Stimulated activated CD8-positive, alpha-beta memory T cell treated with anti-CD3 and anti-CD28 coated beads, Interleukin-4, amount 100 ng/mL, for 1 hour (primary cell): ENCODE data around the gene KRTAP5-2.
"Not testable (repeated sequence)": the region's sequence is repeated elsewhere in the genome, so short reads cannot be mapped to it uniquely, and the experiment has no call there.

Source experiments
- DNase-seq, 2 donors: peaks; one replicate each; pipeline ENCODE4 v3.0.0-alpha.2; 2020; ENCODE audit warnings: low read depth in 2 of 2, low spot score in 1 of 2

Gene KRTAP5-2

DNA sequence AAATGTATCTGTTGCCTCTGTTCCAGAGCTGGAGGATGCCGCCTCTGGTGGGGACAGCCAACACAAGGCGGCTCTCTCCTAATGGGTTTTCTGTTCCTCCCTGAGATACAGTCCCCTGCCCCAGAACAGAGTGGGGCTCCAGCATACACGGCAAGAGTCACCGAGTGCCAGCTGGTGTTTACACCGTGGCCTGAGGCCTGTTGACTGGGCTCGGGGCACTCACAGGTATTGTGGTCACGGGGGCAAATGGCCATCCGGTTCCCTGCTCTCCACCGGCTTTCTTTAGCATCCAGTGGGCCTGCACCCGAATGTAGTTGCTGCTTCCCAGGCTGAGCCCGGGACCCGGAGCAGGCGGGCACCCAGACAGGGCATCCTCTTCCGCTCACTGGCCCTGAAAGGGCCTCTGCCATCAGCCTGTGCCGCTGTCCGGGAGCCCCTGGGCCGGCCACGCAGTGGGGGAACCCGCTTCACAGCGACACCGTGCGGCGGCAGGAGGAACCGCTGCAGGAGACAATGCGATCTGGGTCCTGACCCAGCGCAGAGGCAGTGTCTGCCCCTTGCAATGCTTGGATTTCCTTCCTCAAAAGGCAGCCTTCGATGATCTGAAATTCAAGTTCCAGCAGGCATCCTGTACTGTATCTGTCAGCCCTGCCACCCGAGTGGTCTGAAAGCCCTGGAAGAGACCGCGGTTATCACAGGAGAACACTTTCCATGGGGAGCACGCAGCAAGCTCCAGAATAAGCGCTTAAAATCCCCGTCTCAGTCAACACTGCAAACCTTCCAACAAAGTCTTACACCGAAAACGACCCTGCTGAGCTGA lies 30.6 kb upstream of the KRTAP5-2 start:
- peak; percentile 22 to 35 for DNase-seq

DNA sequence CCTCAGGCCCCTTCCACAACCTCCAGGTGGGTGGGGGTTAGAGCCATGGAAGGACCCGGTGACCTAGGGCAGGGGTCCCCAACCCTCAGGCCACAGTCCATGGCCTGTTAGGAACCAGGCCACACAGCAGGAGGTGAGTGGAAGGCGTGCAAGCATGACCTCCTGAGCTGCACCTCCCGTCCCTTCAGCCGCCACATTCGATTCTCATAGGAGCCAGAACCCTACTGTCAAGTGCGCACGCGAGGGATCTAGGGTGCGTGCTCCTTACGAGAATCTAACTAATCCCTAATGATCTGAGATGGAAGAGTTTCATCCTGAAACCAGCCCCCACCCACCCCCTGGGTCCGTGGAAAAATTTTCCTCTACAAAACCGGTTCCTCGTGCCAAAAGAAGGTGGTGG lies 27.4 kb upstream of the KRTAP5-2 start:
- no peak for DNase-seq

DNA sequence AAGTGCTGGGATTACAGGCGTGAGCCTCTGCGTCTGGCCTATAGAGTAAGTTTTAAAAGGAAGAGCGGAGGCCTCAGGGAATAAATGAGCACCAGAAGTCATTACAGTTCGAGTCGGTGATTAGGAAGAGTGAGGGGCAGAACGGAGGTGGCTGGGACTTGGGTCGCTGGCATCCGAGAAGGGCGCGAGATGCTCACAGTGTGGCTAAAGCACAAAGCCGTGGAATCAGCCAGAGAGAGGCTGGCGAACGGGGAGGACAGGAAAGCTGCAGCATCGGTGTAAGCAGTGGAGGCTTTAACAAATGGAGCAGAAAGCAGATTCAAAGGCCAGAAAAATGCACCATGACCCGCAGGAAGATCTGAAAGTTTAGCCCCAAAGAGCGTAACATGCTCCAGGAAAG lies 26.5 kb upstream of the KRTAP5-2 start:
- no peak for DNase-seq

DNA sequence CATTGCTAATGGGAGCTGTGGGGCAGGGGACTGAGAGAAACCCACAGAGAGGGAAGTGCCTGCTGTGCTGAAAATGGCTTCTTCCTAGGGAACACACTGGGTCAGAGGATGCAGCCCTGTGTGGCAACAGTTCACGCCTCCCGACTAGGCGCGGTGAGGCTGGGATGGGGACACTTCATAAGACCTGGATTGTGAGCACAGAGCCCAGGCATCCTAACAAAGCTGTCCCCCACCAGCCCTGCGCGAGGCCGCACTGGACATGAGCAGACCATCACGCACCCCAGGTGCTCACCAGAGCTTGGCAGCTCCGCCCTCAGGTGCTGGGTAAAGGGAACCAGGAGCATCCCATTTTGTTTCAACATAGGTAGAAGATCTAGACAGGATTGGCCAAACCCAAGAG lies 25.6 kb upstream of the KRTAP5-2 start:
- DNase-seq = no peak

DNA sequence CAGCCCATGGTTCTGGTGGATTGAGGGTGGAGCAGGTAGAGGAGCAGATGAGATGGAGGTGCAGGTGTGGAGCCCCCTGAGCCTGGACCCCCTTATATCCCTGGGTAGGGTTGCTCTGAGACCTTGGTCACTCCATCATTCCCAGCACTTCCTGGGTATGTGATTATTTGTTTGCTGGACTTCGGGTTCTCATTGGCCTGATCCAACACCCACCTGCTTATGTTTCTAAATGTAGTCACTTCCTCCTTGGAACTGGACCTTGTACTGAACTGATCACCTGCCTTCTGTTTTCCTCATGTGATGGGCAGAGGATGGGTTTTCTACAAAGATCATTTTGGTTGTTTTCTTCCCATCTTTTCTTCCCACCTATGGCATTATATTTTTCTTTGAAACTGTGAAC lies 24.0 kb upstream of the KRTAP5-2 start, which contains the start of gene KRTAP5-4:
KRTAP5-4 (minus strand) TSS at position 53 of the 400 bp plus-strand sequence; CDS start at position 8, 45 bp downstream.
- no peak for DNase-seq

DNA sequence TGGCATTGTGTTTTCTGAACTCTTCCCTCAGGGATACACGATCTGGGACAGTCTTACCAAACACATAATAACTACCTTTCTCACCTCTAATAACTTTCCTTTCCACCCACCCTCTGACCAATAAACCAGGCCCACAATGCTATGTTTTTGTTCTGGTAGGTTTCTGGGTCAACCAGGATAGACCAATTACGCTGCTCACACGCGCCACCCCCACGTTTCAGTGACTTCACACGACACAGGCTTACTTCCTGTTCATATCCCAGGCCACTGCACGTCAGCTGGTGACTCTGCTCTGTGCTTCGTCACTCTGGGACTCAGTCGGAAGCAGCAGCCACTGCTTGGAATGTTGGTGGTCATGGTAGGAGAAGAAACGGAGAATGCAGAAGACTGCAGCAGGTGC lies 21.4 kb upstream of the KRTAP5-2 start:
- DNase-seq = no peak

DNA sequence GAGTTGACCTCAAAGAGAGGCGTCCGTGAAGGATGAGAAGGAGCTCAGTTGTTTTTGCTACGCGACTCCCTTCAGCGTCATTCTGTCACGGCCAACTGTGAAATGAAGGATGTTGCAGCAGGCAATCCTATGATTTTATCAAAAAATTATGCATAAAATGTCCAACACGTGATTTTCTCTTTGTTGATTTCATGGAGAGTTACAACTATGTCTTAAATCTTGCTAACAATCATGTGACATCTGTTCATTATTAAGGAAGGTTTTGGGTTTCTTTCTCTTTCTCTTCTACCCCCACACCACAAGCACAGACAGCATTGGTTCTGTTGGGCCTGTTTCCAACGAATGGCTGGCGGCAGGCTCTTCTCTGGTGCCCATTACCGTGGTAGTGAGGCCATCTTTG lies 20.1 kb upstream of the KRTAP5-2 start:
- DNase-seq = no peak

DNA sequence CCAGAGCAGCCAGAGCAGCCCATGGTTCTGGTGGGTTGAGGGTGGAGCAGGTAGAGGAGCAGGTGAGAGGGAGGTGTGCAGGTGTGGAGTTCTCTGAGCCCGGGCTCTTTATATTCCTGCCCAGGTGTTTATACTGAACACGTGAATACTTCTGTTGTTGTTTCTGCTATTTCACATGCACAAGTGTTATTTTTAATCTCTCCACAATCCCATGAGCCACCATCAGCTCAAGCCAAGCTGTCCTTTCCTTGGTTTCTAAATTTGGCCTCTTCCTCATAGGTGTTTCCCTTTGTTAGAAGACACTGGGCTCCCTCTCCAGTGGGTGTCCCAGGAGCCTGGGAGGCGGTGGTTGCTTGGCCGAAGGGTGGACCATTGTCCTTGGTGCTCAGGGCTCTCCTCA lies 10.3 kb upstream of the KRTAP5-2 start, which contains the start of gene KRTAP5-3:
KRTAP5-3 (minus strand) TSS at position 101 of the 400 bp plus-strand sequence; CDS start at position 23, 78 bp downstream.
- DNase-seq = no peak

DNA sequence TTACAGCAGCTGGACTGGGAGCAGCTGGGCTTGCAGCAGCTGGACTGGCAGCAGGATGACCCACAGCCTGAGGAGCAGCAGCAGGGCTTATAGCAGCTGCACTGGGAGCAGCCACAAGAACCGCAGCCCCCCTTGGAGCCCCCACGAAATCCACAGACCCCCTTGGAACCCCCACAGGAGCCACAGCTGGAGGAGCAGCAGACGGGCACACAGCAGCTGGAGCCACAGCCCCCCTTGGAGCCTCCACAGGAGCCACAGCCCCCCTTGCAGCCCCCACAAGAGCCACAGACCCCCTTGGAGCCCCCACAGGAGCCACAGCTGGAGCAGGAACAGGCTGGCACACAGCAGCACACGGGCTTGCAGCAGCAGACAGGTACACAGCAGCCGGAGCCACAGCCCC lies 9.8 kb upstream of the KRTAP5-2 start:
- DNase-seq = not testable (repeated sequence)

DNA sequence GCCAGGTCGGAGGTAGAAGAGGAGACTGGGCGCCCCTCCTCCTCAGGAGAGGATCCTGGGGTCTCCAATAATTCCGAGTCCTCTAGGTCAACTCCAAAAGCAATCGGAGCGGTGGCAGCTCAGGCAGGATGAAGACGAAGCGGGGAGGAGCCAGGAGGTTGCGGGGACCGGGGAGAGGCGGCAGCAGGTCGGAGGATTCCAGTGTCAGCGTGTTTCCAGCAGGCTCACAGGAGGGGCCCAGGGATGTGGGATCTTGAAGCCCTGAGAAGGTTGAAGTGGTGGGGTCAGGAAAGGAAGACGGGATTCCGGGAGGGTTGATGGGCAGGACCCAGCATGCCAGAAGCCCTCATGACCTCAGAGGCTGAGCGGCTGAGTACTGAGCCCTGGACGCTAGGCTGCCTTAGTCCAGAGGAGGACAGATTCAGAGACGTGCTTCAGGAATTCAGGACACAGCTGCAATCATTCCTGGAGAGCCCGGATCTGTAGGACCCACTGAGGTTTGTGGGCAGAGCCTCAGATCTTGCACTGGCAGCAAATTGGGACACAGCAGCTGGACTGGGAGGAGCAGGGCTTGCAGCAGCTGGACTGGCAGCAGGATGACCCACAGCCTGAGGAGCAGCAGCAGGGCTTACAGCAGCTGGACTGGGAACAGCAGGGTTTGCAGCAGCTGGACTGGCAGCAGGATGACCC lies 9.2 kb upstream of the KRTAP5-2 start:
- DNase-seq = not testable (repeated sequence)

DNA sequence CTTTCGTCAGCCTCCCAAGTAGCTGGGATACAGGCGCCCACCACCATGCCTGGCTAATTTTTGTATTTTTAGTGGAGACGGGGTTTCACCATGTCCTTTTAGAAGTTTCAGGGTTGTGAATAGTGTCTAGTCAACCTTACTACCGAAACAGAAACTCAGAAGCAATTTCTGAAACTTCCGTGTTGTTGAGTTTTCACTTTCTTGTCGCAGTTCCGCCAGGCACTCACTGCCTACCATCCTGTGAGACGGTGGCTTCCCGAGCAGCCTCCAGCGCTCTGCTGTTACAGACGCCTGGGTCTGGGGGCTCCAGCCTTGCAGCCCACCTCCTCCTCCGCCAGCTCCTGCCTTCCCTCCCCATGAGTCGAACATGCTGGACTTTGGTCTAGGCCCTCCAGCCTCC lies 7.8 kb upstream of the KRTAP5-2 start:
- not testable (repeated sequence) for DNase-seq

DNA sequence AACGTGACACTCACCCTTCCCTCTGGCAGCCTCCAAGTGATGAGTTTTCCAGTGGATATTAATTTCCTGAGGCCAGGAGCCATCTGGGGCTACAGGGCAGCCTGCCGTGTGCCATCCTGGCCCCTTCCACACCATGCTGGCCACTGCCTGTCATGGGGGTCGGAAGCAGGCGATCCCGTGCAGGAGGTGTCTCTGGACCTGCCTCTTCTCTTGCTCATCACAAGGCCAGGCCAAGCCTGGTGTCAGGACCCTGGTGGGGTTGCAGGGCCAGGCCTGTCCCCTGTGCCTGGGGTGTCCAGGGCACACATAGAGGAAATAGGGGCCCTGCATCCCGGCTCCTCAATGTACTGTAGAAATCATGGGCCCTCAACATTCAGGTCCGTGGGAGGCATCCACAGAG lies 6.6 kb upstream of the KRTAP5-2 start:
- no peak for DNase-seq

DNA sequence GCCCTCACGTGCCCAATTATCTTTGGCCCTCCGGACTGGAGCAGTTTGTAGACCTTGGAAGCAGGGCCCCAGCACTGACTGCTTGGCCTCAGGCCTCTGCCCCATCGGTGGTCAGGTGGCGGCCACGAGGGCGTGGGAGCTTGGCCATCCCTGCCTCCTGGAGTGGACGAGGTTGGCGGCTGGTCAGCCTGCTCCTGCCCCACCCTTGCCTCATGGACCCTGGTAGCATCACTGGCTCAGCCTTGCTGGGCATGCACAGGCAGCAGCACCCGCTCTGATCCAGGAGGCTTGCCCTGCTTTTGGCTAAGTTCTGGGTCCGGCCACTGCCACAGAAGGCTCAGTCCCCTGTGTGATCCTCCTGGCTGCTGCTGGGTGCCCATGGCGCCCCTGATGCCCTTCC lies 6.1 kb upstream of the KRTAP5-2 start:
- no peak for DNase-seq

DNA sequence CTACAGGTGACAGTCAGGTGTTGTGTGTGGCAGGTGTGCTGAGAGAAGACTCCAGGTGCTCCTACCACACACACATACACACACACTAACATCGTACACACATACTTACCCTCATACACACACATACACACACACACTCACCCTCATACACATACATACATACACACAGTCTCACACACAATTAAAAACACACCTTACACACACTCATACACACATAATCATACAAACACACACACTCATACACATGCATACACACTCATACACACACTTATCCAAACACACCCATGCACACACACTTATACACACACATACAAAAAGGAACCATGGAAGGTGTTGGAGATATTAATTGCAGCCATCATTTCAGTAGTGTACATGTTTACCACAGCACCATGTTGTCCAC lies 5.5 kb upstream of the KRTAP5-2 start:
- no peak for DNase-seq

DNA sequence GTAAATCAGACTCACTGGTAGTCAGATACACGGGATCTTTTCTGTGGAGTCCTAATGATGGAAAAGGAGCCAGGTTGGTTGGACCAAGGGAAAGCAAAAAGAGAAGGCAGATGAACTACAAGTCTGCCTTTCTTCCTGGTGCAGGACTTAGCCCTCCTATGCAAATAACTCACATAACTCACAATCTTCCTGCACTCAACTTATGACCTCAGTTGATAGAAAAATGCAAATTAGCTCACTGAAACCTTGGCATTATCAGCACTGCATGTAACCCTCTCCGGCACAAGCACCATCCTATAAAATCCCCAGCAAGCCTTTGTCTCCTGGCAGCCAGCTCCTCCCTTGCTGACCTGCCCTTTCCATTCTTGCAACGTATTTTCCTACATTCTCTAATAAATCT lies 3.6 kb upstream of the KRTAP5-2 start:
- not testable (repeated sequence) for DNase-seq

DNA sequence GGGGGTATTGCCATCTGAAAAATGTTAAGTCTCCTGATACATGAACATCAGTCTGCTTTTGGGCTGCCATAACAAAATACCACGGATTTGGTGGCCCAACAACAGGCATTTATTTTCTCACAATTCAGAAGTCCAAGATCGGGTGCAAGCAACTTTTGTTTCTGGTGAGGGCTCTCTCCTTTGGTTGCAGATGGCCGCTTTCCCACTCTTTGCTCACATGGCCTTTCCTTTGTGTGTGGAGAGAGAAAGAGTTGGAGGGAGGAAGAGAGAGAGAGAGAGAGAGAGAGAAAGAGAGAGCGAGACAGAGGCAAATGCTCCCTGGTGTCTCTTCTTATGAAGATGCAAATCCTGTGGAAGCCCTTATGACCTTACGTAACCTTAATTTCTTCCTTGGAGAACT lies 2.5 kb upstream of the KRTAP5-2 start:
- no peak for DNase-seq

DNA sequence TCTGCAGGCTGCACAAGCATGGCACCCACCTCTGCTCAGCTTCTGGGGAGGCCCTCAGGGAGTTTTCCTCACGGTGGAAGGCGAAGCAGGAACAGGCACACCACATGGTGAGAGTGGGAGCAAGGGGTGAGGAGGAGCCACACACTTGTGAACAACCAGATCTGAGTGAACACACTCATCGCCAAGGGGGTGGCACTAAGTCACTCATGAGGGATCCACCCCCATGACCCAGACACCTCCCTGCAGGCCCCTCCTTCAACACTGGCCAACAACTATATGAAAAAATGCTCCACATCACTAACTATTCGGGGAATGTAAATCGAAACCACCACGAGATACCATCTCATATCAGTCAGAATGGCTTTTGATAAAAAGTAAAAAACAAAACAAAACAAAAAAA lies 722 bp upstream of the KRTAP5-2 start:
- no peak for DNase-seq

DNA sequence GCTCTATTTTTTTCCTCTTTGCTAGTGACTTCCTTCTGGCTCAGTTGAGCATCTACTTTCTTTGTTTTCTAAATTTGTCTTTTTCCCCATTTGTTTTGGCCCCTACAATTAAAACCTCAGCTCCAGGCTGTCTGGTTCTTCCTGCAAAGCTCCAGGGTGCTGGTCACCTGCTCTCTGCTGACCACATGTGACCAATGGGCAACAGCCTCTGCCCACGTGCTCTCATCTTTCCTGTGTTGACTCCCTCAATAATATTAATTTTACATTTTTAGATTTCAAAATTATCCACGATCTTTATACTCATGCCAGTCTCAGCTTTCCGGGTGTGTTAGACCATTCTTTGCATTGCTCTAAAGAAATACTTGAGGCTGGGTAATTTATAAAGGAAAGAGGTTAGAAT lies 312 bp upstream of the KRTAP5-2 start:
- not testable (repeated sequence) for DNase-seq

DNA sequence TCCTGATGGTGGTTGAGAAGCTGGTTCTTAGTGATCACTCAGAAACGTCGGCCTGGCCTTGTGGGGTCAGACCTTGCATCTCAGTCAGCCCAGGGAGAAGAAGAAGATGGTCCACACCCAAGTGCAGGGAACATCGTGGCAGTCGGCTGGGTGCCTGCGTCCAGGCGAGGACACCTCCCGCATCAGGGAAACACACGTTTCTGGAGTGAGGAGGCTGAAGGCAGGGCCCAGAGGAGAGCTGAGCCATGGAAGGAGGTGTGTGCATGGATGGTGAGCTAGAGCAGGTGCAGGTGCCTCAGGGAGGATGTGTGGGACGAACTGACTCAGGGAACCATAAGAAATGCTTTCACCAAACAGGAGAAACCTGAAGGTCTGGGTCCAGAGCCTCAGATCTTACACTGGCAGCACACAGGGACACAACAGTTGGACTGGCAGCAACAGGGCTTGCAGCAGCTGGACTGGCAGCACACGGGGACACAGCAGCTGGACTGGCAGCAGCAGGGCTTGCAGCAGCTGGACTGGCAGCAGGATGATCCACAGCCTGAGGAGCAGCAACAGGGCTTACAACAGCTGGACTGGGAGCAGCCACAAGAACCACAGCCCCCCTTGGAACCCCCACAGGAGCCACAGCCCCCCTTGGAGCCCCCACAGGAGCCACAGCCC lies 632 bp downstream of the KRTAP5-2 start:
- DNase-seq = no peak

DNA sequence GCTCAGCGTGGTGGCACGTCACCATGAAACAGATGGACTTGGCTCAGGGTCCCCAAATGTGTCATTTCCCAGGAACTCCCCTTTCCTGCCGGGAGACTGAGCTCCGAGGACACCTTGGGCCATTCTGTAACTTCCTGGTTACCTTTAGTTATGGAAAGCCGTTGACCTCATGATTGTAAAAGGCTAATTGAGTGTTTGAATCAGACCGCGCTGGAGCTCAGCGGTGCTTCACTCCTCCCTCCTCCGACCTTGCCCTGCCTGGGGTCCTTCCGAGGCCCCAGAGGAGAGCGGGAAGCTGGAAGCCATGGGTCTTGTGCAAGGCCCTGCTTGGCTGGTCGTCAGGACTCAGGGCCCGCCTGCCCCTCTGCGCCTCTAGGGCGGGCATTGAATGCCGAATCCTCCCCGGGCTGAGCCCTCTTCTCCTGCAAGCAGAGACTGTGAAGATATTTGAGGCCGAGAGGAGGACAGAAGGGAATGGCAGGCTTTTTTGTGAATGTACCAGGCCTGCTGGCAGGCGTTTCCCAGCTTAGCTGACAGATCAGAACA lies 1.4 kb downstream of the KRTAP5-2 start:
- DNase-seq = not testable (repeated sequence)

DNA sequence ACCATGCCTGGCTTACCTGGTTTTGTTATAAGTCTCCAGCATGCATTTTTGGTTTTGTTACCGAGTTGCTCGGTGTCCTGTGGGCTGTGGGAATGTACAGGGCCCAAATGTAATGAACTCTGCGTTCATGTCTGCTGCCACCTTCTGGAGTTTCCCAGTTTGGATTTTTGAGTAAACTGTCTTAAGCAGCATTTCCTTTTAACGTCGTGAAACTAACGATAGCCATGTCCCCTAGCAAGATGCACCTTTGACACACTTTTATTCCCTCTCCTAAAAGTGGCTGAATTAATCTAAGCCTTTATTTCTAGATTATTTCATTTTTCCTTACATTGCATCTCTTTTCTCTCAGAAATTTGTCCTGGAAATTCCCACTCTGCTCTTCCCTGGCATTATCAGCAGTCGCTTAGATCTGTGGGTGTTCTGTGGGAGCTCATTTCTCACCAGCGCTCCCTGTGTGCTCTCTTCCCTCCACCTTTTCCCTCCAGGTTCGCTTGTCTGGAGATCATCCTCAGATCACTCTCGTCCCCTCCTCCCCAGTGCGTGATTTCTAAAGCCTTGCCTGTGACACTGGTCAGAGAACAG lies 2.0 kb downstream of the KRTAP5-2 start:
- DNase-seq = not testable (repeated sequence)
